Lower leg skin (tissue), 4 donors: ENCODE results near the gene MINAR2. TPM values are rescaled to one million over a fixed set of nuclear protein-coding genes. Genes with fewer than 3 reads are reported as not detected.

ENCODE experiments used
- DNase-seq, 2 donors: peaks; one replicate each; pipeline ENCODE4 v3.0.0-alpha.2; 2019; ENCODE audit warnings: low spot score in 2 of 2
- H3K4me3 ChIP-seq: fragments of 200-600 bp; sonication (generic); 2 replicates; pipeline ENCODE4 v1.5.1; 2017; ENCODE audit warnings: mild to moderate bottlenecking, low read depth; ENCODE audit not compliant: poor library complexity, severe bottlenecking
- POLR2A ChIP-seq, 2 donors: fragments of 450-650 bp; IDR thresholded peaks; one replicate each; pipeline ENCODE4 v1.6.1; 2016 to 2017; ENCODE audit warnings: antibody characterized with exemption in 2 of 2, mild to moderate bottlenecking in 1 of 2, moderate library complexity in 1 of 2
- WGBS, 2 donors: methylation state at CpG; one replicate each; pipeline ENCODE4 v1.1.5; 2018; 5-methylcytosine and 5-hydroxymethylcytosine counted together
- intact Hi-C: fragments of 100-400 bp; cut with DNase I; formaldehyde crosslinking; loops from one replicate; pipeline ENCODE4 v1.15.0; 2023; ENCODE audit warnings: low total_unique reads
- total RNA-seq, 4 donors: library from RNA; depleted of rRNA; stranded (reverse); fragments of >200 nt; gene quantifications; one replicate each; pipeline ENCODE4 v1.1.0, GENCODE V29; 2016
- TF ChIP-seq, protein P1 (sequence below), 3 donors: fragments of 450-650 bp; IDR thresholded peaks; one replicate each; pipeline ENCODE4 v1.5.1; 2016; ENCODE audit warnings: antibody characterized with exemption in 3 of 3, mild to moderate bottlenecking in 3 of 3, moderate library complexity in 2 of 3

MINAR2 gene
- total RNA-seq, 4 donors from 2014 or later = not detected

DNA sequence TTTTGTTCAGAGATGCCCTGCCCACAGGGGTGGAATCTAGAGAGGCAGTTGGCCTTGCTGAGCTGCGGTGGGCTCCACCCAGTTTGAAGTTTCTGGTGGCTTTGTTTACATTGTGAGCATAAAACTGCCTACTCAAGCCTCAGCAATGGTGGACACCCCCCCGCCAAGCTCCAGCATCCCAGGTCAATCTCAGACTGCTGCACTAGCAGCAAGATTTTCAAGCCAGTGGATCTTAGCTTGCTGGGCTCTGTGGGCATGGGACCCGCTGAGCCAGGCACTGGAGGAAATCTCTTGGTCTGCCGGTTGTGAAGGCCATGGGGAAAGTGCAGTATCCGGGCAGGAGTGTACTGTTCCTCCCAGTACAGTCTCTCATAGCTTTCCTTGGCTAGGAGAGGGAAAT, 55.5 kb downstream of the MINAR2 start:
- no peak for DNase-seq
- no peak overlapping the region for H3K4me3 ChIP-seq
- no peak for TF ChIP-seq POLR2A (IDR thresholded peaks at IDR 0.05)
- TF ChIP-seq, protein P1, sequence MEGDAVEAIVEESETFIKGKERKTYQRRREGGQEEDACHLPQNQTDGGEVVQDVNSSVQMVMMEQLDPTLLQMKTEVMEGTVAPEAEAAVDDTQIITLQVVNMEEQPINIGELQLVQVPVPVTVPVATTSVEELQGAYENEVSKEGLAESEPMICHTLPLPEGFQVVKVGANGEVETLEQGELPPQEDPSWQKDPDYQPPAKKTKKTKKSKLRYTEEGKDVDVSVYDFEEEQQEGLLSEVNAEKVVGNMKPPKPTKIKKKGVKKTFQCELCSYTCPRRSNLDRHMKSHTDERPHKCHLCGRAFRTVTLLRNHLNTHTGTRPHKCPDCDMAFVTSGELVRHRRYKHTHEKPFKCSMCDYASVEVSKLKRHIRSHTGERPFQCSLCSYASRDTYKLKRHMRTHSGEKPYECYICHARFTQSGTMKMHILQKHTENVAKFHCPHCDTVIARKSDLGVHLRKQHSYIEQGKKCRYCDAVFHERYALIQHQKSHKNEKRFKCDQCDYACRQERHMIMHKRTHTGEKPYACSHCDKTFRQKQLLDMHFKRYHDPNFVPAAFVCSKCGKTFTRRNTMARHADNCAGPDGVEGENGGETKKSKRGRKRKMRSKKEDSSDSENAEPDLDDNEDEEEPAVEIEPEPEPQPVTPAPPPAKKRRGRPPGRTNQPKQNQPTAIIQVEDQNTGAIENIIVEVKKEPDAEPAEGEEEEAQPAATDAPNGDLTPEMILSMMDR (IDR thresholded peaks at IDR 0.05) = no peak
- intact Hi-C loops = no loop called here
- 86 to 95% methylated on average over 4 of the region's 5 CpGs for WGBS, 2 donors

DNA sequence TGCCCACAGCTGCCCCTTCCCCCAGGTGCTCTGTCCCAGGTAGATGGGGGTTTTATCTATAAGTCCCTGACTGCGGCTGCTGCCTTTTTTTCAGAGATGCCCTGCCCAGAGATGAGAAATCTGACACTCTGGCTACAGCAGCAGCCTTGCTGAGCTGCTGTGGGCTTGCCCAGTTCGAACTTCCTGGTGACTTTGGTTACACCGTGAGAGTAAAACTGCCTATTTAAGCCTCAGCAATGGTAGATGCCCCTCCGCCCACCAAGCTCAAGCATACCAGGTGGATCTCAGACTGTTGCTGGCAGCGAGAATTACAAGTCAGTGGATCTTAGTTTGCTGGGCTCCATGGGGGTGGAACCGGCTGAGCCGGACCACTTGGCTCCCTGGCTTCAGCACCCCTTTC, 56.8 kb downstream of the MINAR2 start:
- 43 to 74% methylated on average over 3 to 7 of the region's 7 CpGs for WGBS, 2 donors
- no peak for DNase-seq
- TF ChIP-seq POLR2A (IDR thresholded peaks at IDR 0.05) = no peak
- TF ChIP-seq, protein P1 (IDR thresholded peaks at IDR 0.05) = no peak
- H3K4me3 ChIP-seq = no peak overlapping the region
- intact Hi-C loops = no loop called here

DNA sequence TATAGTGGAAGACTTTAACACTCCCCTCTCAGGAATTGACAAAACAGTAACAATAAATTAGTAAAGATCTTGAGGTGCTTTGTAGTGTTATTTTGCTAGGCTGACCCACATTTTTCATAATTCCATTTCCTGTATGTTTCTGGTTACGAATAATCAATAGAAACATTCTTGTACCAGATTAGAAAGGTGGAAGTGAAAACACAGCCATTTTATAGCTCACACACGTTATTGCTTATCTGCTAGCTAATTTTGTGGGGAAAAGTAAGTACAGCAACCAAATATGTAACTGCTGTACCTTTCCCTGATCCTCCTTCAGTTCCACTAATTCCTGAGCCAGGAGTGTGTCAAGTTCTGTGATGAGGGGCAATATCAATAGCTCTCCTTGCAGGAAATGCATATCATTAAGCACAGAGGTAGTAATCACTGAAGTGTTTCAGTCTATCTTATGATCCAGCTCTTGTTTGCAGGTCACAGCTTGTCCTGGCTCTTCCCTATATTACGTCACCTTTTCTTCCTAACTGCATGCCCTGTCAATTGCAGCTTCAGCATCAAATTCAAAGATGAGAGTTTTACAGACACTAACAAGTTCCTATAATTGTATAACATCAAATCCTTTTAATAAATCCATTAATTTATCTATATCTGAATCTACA, 59.4 kb downstream of the MINAR2 start:
- intact Hi-C loops = no loop called here
- DNase-seq = no peak
- 36 to 43% methylated on average over 3 of the region's 3 CpGs for WGBS, 2 donors
- no peak for TF ChIP-seq POLR2A (IDR thresholded peaks at IDR 0.05)
- TF ChIP-seq, protein P1 (IDR thresholded peaks at IDR 0.05) = no peak
- no peak overlapping the region for H3K4me3 ChIP-seq

Other genes with a start within 250 kb of the MINAR2 start
- gene CHSY3, start 156.4 kb downstream of the MINAR2 start, total RNA-seq = 1 to 10 TPM in 3 of 4 donors, under 1 TPM in 1; 0.84 to 4.3 (median 2.6) TPM